HL-60 (cell line): ENCODE measurements around the gene SLC35F3.

Source experiments
- DNase-seq, 2 experiments: peaks; one replicate each; pipeline ENCODE4 v3.0.0-alpha.2; 2010 to 2020; ENCODE audit warnings: low read depth in 1 of 2, low spot score in 1 of 2
- H3K27ac ChIP-seq: fragments of 250-450 bp; sonication (Bioruptor Pico); replicated peaks from 2 replicates; pipeline ENCODE4 v1.5.1; 2020; ENCODE audit warnings: mild to moderate bottlenecking, moderate library complexity
- H3K27me3 ChIP-seq: fragments of 250-450 bp; sonication (Bioruptor Pico); 2 replicates; pipeline ENCODE4 v1.5.1; 2021; ENCODE audit warnings: mild to moderate bottlenecking, moderate library complexity; ENCODE audit not compliant: insufficient read depth, poor library complexity, severe bottlenecking
- H3K4me3 ChIP-seq: replicated peaks from 2 replicates; pipeline ENCODE4 v1.5.1; 2011; ENCODE audit warnings: mild to moderate bottlenecking, control low read depth, low read length; ENCODE audit not compliant: insufficient read depth
- GABPA ChIP-seq: IDR thresholded peaks from 2 replicates; pipeline ENCODE4 v1.6.1; 2012; ENCODE audit warnings: low read depth
- POLR2AphosphoS5 ChIP-seq: IDR thresholded peaks from 2 replicates; pipeline ENCODE4 v1.6.1; 2012; ENCODE audit warnings: low read depth
- SPI1 ChIP-seq: IDR thresholded peaks from 2 replicates; pipeline ENCODE4 v1.6.1; 2012; ENCODE audit warnings: low read depth, mild to moderate bottlenecking, borderline replicate concordance
- TF ChIP-seq, protein P1 (sequence below): IDR thresholded peaks from 2 replicates; pipeline ENCODE4 v1.6.1; 2012; ENCODE audit warnings: low read depth; ENCODE audit not compliant: insufficient replicate concordance
- TF ChIP-seq, protein P2 (sequence below): IDR thresholded peaks from one replicate; pipeline ENCODE4 v1.5.1; 2011; ENCODE audit warnings: low read length, control low read depth, inconsistent platforms; ENCODE audit not compliant: insufficient read depth

SLC35F3 gene

DNA sequence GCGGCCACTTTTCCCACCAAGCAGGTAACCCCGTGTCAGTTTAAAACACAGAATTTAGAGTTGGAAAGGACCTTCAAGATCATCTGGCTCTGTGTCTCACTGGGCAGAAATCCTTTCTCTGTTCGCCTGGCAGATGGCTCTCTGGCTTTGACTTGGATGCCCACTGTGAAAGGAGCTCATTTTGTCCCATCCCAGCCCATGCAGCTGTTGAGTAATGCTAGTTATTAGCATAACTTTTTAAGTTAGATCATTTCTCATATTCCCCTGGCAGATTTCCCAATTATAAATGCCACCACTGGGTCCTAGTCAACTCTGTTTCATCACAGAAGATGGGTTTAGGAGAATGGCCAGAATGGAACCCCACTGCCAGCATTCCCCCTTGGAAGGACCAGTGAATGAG lies 55.9 kb downstream of the SLC35F3 start:
- H3K27me3 ChIP-seq, result no peaks in the 10 kb centered on the region
- H3K4me3 ChIP-seq, result no peak overlapping the region
- no peak for DNase-seq
- H3K27ac ChIP-seq, result no peak overlapping the region
- TF ChIP-seq, protein P1, sequence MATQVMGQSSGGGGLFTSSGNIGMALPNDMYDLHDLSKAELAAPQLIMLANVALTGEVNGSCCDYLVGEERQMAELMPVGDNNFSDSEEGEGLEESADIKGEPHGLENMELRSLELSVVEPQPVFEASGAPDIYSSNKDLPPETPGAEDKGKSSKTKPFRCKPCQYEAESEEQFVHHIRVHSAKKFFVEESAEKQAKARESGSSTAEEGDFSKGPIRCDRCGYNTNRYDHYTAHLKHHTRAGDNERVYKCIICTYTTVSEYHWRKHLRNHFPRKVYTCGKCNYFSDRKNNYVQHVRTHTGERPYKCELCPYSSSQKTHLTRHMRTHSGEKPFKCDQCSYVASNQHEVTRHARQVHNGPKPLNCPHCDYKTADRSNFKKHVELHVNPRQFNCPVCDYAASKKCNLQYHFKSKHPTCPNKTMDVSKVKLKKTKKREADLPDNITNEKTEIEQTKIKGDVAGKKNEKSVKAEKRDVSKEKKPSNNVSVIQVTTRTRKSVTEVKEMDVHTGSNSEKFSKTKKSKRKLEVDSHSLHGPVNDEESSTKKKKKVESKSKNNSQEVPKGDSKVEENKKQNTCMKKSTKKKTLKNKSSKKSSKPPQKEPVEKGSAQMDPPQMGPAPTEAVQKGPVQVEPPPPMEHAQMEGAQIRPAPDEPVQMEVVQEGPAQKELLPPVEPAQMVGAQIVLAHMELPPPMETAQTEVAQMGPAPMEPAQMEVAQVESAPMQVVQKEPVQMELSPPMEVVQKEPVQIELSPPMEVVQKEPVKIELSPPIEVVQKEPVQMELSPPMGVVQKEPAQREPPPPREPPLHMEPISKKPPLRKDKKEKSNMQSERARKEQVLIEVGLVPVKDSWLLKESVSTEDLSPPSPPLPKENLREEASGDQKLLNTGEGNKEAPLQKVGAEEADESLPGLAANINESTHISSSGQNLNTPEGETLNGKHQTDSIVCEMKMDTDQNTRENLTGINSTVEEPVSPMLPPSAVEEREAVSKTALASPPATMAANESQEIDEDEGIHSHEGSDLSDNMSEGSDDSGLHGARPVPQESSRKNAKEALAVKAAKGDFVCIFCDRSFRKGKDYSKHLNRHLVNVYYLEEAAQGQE, result no peak
- TF ChIP-seq SPI1, result no peak
- no peak for TF ChIP-seq POLR2AphosphoS5
- TF ChIP-seq, protein P2, sequence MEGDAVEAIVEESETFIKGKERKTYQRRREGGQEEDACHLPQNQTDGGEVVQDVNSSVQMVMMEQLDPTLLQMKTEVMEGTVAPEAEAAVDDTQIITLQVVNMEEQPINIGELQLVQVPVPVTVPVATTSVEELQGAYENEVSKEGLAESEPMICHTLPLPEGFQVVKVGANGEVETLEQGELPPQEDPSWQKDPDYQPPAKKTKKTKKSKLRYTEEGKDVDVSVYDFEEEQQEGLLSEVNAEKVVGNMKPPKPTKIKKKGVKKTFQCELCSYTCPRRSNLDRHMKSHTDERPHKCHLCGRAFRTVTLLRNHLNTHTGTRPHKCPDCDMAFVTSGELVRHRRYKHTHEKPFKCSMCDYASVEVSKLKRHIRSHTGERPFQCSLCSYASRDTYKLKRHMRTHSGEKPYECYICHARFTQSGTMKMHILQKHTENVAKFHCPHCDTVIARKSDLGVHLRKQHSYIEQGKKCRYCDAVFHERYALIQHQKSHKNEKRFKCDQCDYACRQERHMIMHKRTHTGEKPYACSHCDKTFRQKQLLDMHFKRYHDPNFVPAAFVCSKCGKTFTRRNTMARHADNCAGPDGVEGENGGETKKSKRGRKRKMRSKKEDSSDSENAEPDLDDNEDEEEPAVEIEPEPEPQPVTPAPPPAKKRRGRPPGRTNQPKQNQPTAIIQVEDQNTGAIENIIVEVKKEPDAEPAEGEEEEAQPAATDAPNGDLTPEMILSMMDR, result no peak
- TF ChIP-seq GABPA, result no peak

DNA sequence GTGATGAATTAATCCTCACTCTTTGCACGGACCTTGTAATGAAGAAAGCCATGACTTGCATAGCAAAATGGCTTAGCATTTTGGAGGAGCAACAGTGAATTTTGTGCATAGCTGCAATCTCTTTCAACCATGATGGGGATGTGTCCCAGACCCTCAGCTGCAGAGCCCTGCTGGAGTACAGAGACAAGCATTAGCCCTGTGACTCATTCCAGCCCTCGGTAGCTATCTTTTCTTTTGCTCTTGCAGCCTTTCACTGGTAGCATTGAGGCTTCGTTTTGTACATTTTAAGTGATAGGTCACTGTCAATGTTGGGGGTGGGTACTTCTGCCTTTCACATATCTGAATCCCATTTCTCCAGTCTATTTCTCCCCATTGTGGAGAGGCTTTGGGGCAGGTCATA lies 58.4 kb downstream of the SLC35F3 start:
- no peak overlapping the region for H3K27ac ChIP-seq
- TF ChIP-seq, protein P1, result no peak
- TF ChIP-seq, protein P2, result no peak
- TF ChIP-seq GABPA (no peak), POLR2AphosphoS5 (no peak), SPI1 (no peak)
- no peak for DNase-seq
- peaks cover 2% of the 10 kb centered on the region for H3K27me3 ChIP-seq
- no peak overlapping the region for H3K4me3 ChIP-seq

DNA sequence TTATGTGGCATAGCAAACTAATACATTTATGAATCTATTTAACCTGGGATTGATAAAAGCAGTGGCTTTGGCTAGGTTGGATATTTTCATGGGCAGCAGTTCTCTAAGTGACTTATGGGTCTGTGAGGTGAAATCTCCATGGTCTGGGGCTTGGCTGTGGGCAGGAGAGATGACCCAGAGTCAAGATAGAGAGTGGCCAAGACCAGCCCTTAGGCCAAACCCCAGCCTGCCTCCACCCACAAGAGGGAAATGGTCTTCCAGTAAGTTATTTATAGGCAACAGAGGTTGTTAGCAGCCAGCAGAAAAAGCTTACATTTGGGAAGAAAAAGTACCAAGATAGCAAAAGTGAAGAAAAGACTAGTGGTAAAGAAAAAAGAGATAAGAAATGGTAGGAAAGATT lies 61.4 kb downstream of the SLC35F3 start:
- no peak overlapping the region for H3K4me3 ChIP-seq
- TF ChIP-seq GABPA, result no peak
- TF ChIP-seq SPI1, result no peak
- TF ChIP-seq, protein P2, result no peak
- no peak for TF ChIP-seq POLR2AphosphoS5
- TF ChIP-seq, protein P1, result no peak
- no peak for DNase-seq

More for the DNA sequence above, 61.4 kb downstream of the SLC35F3 start:
- Histone ChIP-seq H3K27ac (no peak overlapping the region), H3K27me3 (peaks cover 2% of the 10 kb centered on the region)
